Esophagus muscularis mucosa (tissue), 4 donors: ENCODE results near the gene TRIM46. TPM values are rescaled to one million over a fixed set of nuclear protein-coding genes. Genes with fewer than 3 reads are reported as not detected.

Experiments
- small RNA-seq, 3 donors: library from RNA; depleted of rRNA; stranded (forward); fragments of <200 nt; gene quantifications; one replicate each; pipeline ENCODE3, GENCODE V24; 2016
- total RNA-seq, 4 donors: library from RNA; depleted of rRNA; stranded (reverse); fragments of >200 nt; gene quantifications; one replicate each; pipeline versions ENCODE4 v1.1.0 to v1.2.1, GENCODE V29; 2016

The TRIM46 gene
- total RNA-seq, 4 donors from 2014 or later: 0.13 to 1.7 (median 0.17) TPM; not detected in 1

Small RNAs within 50 kb of the gene (small RNA-seq; reads per million reads assigned to genes)
- 0 reads per million in 3 donors for gene HMGN2P18

Other genes with a start within 250 kb of the TRIM46 start
- gene PMVK, start 237.1 kb upstream of the TRIM46 start, total RNA-seq: 10 to 100 TPM; 15.9 to 26.2 (median 20.0) TPM
- 100 to 1,000 TPM; 192 to 309 (median 238) TPM for gene PBXIP1, start 217.8 kb upstream of the TRIM46 start, total RNA-seq
- 10 to 100 TPM; 20.2 to 35.3 (median 27.7) TPM for gene PYGO2, start 212.1 kb upstream of the TRIM46 start, total RNA-seq
- 100 to 1,000 TPM in 1 of 4 donors, 10 to 100 TPM in 3; 60.6 to 101 (median 93.4) TPM for gene SHC1, start 203.1 kb upstream of the TRIM46 start, total RNA-seq
- 10 to 100 TPM; 11.6 to 21.5 (median 18.8) TPM for gene CKS1B, start 199.2 kb upstream of the TRIM46 start, total RNA-seq
- gene FLAD1, start 190.5 kb upstream of the TRIM46 start, total RNA-seq: 10 to 100 TPM; 19.5 to 29.6 (median 23.0) TPM
- not detected for gene LENEP, start 180.3 kb upstream of the TRIM46 start, total RNA-seq
- 10 to 100 TPM; 50.0 to 68.9 (median 55.8) TPM for gene ZBTB7B, start 171.0 kb upstream of the TRIM46 start, total RNA-seq
- gene DCST2, start 140.1 kb upstream of the TRIM46 start, total RNA-seq: under 1 TPM in 2 of 4 donors, not detected in 2; 0.11 to 0.19 TPM
- gene DCST1, start 140.0 kb upstream of the TRIM46 start, total RNA-seq: under 1 TPM in 1 of 4 donors, not detected in 3; 0.42 TPM
- gene ADAM15, start 122.5 kb upstream of the TRIM46 start, total RNA-seq: 100 to 1,000 TPM in 2 of 4 donors, 10 to 100 TPM in 2; 61.5 to 142 (median 115) TPM
- 1 to 10 TPM in 3 of 4 donors, under 1 TPM in 1; 0.83 to 4.5 (median 3.2) TPM for gene EFNA4, start 110.1 kb upstream of the TRIM46 start, total RNA-seq
- gene EFNA3, start 95.0 kb upstream of the TRIM46 start, total RNA-seq: 1 to 10 TPM in 2 of 4 donors, under 1 TPM in 1, not detected in 1; 0.91 to 1.7 (median 1.7) TPM
- 10 to 100 TPM; 11.2 to 37.3 (median 27.5) TPM for gene EFNA1, start 46.0 kb upstream of the TRIM46 start, total RNA-seq
- gene SLC50A1, start 38.0 kb upstream of the TRIM46 start, total RNA-seq: 10 to 100 TPM; 13.3 to 18.7 (median 15.2) TPM
- gene DPM3, start 33.3 kb upstream of the TRIM46 start, total RNA-seq: 100 to 1,000 TPM in 2 of 4 donors, 10 to 100 TPM in 2; 54.5 to 176 (median 80.6) TPM
- gene KRTCAP2, start 545 bp upstream of the TRIM46 start, total RNA-seq: 100 to 1,000 TPM in 2 of 4 donors, 10 to 100 TPM in 2; 76.0 to 146 (median 108) TPM
- 10 to 100 TPM; 16.2 to 37.4 (median 23.4) TPM for gene THBS3, start 34.0 kb downstream of the TRIM46 start, total RNA-seq
- 10 to 100 TPM; 34.1 to 52.8 (median 38.0) TPM for gene MTX1, start 34.8 kb downstream of the TRIM46 start, total RNA-seq
- 10 to 100 TPM; 15.1 to 38.7 (median 22.6) TPM for gene ENTREP3, start 81.6 kb downstream of the TRIM46 start, total RNA-seq
- 10 to 100 TPM; 33.6 to 56.0 (median 43.5) TPM for gene SCAMP3, start 88.5 kb downstream of the TRIM46 start, total RNA-seq
- gene CLK2, start 99.7 kb downstream of the TRIM46 start, total RNA-seq: 10 to 100 TPM; 17.6 to 32.0 (median 25.3) TPM
- 1 to 10 TPM; 1.0 to 2.1 (median 1.4) TPM for gene HCN3, start 103.6 kb downstream of the TRIM46 start, total RNA-seq
- gene PKLR, start 127.6 kb downstream of the TRIM46 start, total RNA-seq: not detected
- gene FDPS, start 135.0 kb downstream of the TRIM46 start, total RNA-seq: 10 to 100 TPM; 70.2 to 97.2 (median 82.0) TPM
- 10 to 100 TPM; 15.6 to 35.4 (median 27.2) TPM for gene RUSC1, start 147.0 kb downstream of the TRIM46 start, total RNA-seq